Measurements from ENCODE around the gene MTAP. TPM values are rescaled to one million over a fixed set of nuclear protein-coding genes. Genes with fewer than 3 reads are reported as not detected.

Gene MTAP
- total RNA-seq = 10 to 100 TPM in 4 of 5 donors, 1 to 10 TPM in 1; 1.2 to 38.4 (median 17.9) TPM
- polyA plus RNA-seq = 10 to 100 TPM in 2 of 3 donors, 1 to 10 TPM in 1; 8.8 to 14.1 (median 10.1) TPM
- long read RNA-seq, donor 1, full-length matches to known transcripts = 2 of 2 reads
- long read RNA-seq, donor 1, partial matches to known transcripts = 0 of 2 reads
- long read RNA-seq, donor 1, other reads (novel, unspliced or antisense) = 0 of 2 reads
- long read RNA-seq, donor 2, full-length matches to known transcripts = 1 of 1 reads
- long read RNA-seq, donor 2, partial matches to known transcripts = 0 of 1 reads
- long read RNA-seq, donor 2, other reads (novel, unspliced or antisense) = 0 of 1 reads
- long read RNA-seq, donor 3, full-length matches to known transcripts = 7 of 7 reads
- long read RNA-seq, donor 3, partial matches to known transcripts = 0 of 7 reads
- long read RNA-seq, donor 3, other reads (novel, unspliced or antisense) = 0 of 7 reads
- long read RNA-seq, donor 4, full-length matches to known transcripts = 2 of 2 reads
- long read RNA-seq, donor 4, partial matches to known transcripts = 0 of 2 reads
- long read RNA-seq, donor 4, other reads (novel, unspliced or antisense) = 0 of 2 reads
- long read RNA-seq, donor 5, full-length matches to known transcripts = 7 of 7 reads
- long read RNA-seq, donor 5, partial matches to known transcripts = 0 of 7 reads
- long read RNA-seq, donor 5, other reads (novel, unspliced or antisense) = 0 of 7 reads
- long read RNA-seq, donor 6, full-length matches to known transcripts = 8 of 8 reads
- long read RNA-seq, donor 6, partial matches to known transcripts = 0 of 8 reads
- long read RNA-seq, donor 6, other reads (novel, unspliced or antisense) = 0 of 8 reads
- long read RNA-seq, donor 7, full-length matches to known transcripts = 4 of 4 reads
- long read RNA-seq, donor 7, partial matches to known transcripts = 0 of 4 reads
- long read RNA-seq, donor 7, other reads (novel, unspliced or antisense) = 0 of 4 reads
- long read RNA-seq, donor 8, full-length matches to known transcripts = 6 of 6 reads
- long read RNA-seq, donor 8, partial matches to known transcripts = 0 of 6 reads
- long read RNA-seq, donor 8, other reads (novel, unspliced or antisense) = 0 of 6 reads
- long read RNA-seq, donor 9, full-length matches to known transcripts = 7 of 7 reads
- long read RNA-seq, donor 9, partial matches to known transcripts = 0 of 7 reads
- long read RNA-seq, donor 9, other reads (novel, unspliced or antisense) = 0 of 7 reads
- long read RNA-seq, donor 10, full-length matches to known transcripts = 2 of 2 reads
- long read RNA-seq, donor 10, partial matches to known transcripts = 0 of 2 reads
- long read RNA-seq, donor 10, other reads (novel, unspliced or antisense) = 0 of 2 reads

DNA sequence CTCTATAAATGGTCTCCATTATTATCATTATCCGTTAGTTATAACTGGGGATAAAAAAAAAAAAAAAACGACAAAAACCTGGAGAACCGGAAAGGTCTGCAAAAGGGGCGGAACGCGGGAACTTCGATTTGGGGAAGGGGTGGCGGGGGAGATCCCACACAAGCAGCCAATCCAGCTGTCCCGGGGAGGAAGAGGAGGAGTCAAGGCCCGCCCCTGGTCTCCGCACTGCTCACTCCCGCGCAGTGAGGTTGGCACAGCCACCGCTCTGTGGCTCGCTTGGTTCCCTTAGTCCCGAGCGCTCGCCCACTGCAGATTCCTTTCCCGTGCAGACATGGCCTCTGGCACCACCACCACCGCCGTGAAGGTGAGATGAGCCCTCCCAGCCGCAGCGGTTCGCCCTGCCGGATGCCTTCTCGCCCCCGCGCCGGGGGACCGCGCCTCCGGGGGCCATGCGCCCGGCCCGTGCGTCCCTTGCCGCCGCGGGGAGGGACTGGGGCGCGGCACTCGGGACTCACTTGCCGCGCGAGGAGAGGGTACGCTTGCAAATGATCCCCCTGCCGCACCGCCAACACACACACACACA is at the start of gene MTAP:
TSS of gene MTAP (plus strand) at position 219 of the 583 bp plus-strand sequence. CDS start at position 332, 113 bp downstream.
- TF ChIP-seq POLR2A (IDR thresholded peaks at IDR 0.05) (peak in 1 of 4 donors; percentile 62), POLR2AphosphoS5 (IDR thresholded peaks at IDR 0.05) (peak; percentile 40 to 96 (median 95)), EP300 (IDR thresholded peaks at IDR 0.05) (no peak)
- TF ChIP-seq, protein P1, sequence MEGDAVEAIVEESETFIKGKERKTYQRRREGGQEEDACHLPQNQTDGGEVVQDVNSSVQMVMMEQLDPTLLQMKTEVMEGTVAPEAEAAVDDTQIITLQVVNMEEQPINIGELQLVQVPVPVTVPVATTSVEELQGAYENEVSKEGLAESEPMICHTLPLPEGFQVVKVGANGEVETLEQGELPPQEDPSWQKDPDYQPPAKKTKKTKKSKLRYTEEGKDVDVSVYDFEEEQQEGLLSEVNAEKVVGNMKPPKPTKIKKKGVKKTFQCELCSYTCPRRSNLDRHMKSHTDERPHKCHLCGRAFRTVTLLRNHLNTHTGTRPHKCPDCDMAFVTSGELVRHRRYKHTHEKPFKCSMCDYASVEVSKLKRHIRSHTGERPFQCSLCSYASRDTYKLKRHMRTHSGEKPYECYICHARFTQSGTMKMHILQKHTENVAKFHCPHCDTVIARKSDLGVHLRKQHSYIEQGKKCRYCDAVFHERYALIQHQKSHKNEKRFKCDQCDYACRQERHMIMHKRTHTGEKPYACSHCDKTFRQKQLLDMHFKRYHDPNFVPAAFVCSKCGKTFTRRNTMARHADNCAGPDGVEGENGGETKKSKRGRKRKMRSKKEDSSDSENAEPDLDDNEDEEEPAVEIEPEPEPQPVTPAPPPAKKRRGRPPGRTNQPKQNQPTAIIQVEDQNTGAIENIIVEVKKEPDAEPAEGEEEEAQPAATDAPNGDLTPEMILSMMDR (IDR thresholded peaks at IDR 0.05) = no peak
- WGBS, 5 donors = 0 to 1% (median 0%) methylated on average over 18 to 48 of the region's 48 CpGs
- no peaks in the 10 kb centered on the region for H3K36me3 ChIP-seq
- H3K27me3 ChIP-seq = peaks cover 0 to 4% (median 0%) of the 10 kb centered on the region in 3 donors
- peak; percentile 89 to 97 for DNase-seq
- peaks cover 24 to 48% (median 36%) of the 10 kb centered on the region in 4 donors for H3K4me1 ChIP-seq
- intact Hi-C loops (cut with DNase I; ENCODE audit: low total_unique reads) = no loop called here
- H3K4me3 ChIP-seq = peak within 1 kb of the TSS; percentile 67 to 91 (median 88)
- H3K27ac ChIP-seq = peak within 1 kb of the TSS; percentile 88 to 94 (median 92)
- no peaks in the 10 kb centered on the region for H3K9me3 ChIP-seq

DNA sequence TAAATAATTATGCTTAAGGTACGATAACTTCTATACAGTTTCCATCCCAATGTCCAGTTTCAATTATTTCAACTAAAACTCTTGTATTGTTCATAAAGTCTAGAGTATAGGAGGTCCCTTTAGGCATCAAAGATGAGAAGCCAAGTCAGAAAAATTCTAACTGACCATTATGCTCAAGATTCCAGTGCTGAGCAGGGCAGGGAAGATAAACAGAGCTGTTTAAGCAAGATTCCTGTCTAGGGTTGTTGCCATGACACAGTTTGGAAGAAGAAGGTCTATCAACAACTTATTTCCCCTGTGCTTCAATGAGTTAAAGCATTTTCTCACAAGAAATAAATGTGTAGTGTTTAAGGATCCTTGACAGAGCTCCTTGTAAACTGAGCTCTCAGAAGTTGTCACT is 48.9 kb upstream of the MTAP start:
- H3K9me3 ChIP-seq = no peaks in the 10 kb centered on the region
- intact Hi-C loops (cut with DNase I; ENCODE audit: low total_unique reads) = no loop called here
- no peaks in the 10 kb centered on the region for H3K27me3 ChIP-seq
- TF ChIP-seq EP300 (IDR thresholded peaks at IDR 0.05) (no peak), POLR2AphosphoS5 (IDR thresholded peaks at IDR 0.05) (no peak), POLR2A (IDR thresholded peaks at IDR 0.05) (no peak)
- TF ChIP-seq, protein P1 (IDR thresholded peaks at IDR 0.05) = no peak
- no peak overlapping the region for H3K4me3 ChIP-seq
- H3K4me1 ChIP-seq = no peaks in the 10 kb centered on the region
- WGBS, 5 donors = 89 to 99% (median 93%) methylated on average over 1 of the region's 1 CpG
- no peak overlapping the region for H3K27ac ChIP-seq
- DNase-seq = no peak
- no peaks in the 10 kb centered on the region for H3K36me3 ChIP-seq

- Histone ChIP-seq H3K4me1 (no peaks in the 10 kb centered on the region), H3K9me3 (no peaks in the 10 kb centered on the region), H3K36me3 (no peaks in the 10 kb centered on the region), H3K4me3 (no peak overlapping the region), H3K27me3 (no peaks in the 10 kb centered on the region), H3K27ac (no peak overlapping the region)
- intact Hi-C loops (cut with DNase I; ENCODE audit: low total_unique reads) = no loop called here
- DNase-seq = no peak
- WGBS, 5 donors = 77 to 93% (median 80%) methylated on average over 2 of the region's 2 CpGs
- TF ChIP-seq POLR2AphosphoS5 (IDR thresholded peaks at IDR 0.05) (no peak), POLR2A (IDR thresholded peaks at IDR 0.05) (no peak), EP300 (IDR thresholded peaks at IDR 0.05) (no peak)
- TF ChIP-seq, protein P1 (IDR thresholded peaks at IDR 0.05) = no peak
These were observed 47.7 kb upstream of the MTAP start for GRCh38 chr9:21754741-21755140.

Data from stomach (tissue), 19 donors.